ENCODE data around the gene UMOD.

Gene UMOD

GRCh38 chr16:20352615-20353014 is at the start of gene UMOD:
Gene UMOD, minus strand, starts transcription at chr16:20352715. Its CDS starts 1,978 bp downstream, at chr16:20350737.
- ATAC-seq (ENCODE audit: low read depth) (no peak), DNase-seq (ENCODE audit: low spot score) (no peak)
- TF ChIP-seq, protein P1, sequence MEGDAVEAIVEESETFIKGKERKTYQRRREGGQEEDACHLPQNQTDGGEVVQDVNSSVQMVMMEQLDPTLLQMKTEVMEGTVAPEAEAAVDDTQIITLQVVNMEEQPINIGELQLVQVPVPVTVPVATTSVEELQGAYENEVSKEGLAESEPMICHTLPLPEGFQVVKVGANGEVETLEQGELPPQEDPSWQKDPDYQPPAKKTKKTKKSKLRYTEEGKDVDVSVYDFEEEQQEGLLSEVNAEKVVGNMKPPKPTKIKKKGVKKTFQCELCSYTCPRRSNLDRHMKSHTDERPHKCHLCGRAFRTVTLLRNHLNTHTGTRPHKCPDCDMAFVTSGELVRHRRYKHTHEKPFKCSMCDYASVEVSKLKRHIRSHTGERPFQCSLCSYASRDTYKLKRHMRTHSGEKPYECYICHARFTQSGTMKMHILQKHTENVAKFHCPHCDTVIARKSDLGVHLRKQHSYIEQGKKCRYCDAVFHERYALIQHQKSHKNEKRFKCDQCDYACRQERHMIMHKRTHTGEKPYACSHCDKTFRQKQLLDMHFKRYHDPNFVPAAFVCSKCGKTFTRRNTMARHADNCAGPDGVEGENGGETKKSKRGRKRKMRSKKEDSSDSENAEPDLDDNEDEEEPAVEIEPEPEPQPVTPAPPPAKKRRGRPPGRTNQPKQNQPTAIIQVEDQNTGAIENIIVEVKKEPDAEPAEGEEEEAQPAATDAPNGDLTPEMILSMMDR (IDR thresholded peaks at IDR 0.05; ENCODE audit: poor library complexity, severe bottlenecking) = no peak
- no peak within 1 kb of the TSS for H3K4me3 ChIP-seq (ENCODE audit: severe bottlenecking)
- no peak within 1 kb of the TSS for H3K27ac ChIP-seq (ENCODE audit: poor library complexity, severe bottlenecking)
- no peaks in the 10 kb centered on the region for H3K4me1 ChIP-seq (ENCODE audit: insufficient read depth, poor library complexity, severe bottlenecking)
- peaks cover 12% of the 10 kb centered on the region for H3K27me3 ChIP-seq (ENCODE audit: insufficient read depth, poor library complexity, severe bottlenecking)
- H3K9me3 ChIP-seq (ENCODE audit: severe bottlenecking) = no peaks in the 10 kb centered on the region
- H3K36me3 ChIP-seq (ENCODE audit: low read depth) = no peaks in the 10 kb centered on the region

DNA sequence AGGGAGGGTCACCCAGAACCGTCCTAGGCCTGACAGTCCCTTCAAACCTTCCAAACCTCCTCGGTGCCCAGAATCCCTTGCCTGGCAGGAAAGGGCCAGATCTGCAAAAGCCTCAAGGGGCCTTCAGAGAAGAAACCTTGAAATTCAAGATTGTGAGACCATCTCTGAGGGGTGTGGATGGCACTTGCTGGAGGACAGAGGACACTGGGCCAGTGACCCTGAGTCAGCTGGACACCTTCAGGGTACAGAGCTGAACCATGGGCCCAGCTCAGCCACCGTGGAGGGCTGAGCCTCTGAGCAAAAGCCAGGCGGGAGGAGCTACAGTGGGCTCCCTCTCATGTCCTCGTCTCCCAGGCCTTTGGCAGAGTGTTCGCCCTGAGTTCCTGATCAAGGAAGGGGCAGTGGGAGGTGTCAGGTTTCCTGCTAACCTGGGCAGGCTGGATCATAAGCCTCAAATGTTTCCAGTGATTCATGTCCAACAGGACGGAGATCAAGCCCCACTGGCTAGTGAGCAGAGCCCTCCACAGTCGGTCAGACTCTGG is 49.0 kb upstream of the UMOD start:
- ATAC-seq (ENCODE audit: low read depth) = peak; percentile 56
- no peaks in the 10 kb centered on the region for H3K27me3 ChIP-seq (ENCODE audit: insufficient read depth, poor library complexity, severe bottlenecking)
- TF ChIP-seq, protein P1 (IDR thresholded peaks at IDR 0.05; ENCODE audit: poor library complexity, severe bottlenecking) = no peak

DNA sequence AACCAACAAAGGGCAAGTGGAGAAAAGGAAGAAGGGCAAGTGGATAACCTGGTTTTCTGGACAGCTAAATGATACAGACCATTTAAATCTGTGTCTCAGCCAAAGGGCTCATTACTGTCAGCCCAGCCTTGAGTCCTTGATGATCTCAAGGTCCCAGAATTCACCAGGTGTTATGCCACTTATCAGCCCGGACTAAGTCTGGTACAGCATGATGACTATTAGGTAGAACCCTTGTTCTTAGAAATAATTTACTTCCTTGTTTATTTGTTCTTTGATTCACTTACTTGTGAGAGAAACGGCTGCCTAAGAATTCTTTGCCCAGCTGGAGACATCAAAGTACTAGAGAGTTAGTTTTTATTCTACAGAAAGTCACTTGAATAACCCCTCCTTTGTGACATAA is 48.6 kb upstream of the UMOD start:
- no peak for DNase-seq (ENCODE audit: low spot score)
- Histone ChIP-seq H3K4me1 (ENCODE audit: insufficient read depth, poor library complexity, severe bottlenecking) (no peaks in the 10 kb centered on the region), H3K27me3 (ENCODE audit: insufficient read depth, poor library complexity, severe bottlenecking) (no peaks in the 10 kb centered on the region), H3K27ac (ENCODE audit: poor library complexity, severe bottlenecking) (no peak overlapping the region), H3K36me3 (ENCODE audit: low read depth) (no peaks in the 10 kb centered on the region), H3K9me3 (ENCODE audit: severe bottlenecking) (no peaks in the 10 kb centered on the region), H3K4me3 (ENCODE audit: severe bottlenecking) (no peak overlapping the region)
- TF ChIP-seq, protein P1 (IDR thresholded peaks at IDR 0.05; ENCODE audit: poor library complexity, severe bottlenecking) = no peak
- no peak for ATAC-seq (ENCODE audit: low read depth)

More for the DNA sequence above, 49.0 kb upstream of the UMOD start:
- Histone ChIP-seq H3K9me3 (ENCODE audit: severe bottlenecking) (no peaks in the 10 kb centered on the region), H3K27ac (ENCODE audit: poor library complexity, severe bottlenecking) (no peak overlapping the region), H3K4me1 (ENCODE audit: insufficient read depth, poor library complexity, severe bottlenecking) (no peaks in the 10 kb centered on the region), H3K4me3 (ENCODE audit: severe bottlenecking) (no peak overlapping the region), H3K36me3 (ENCODE audit: low read depth) (no peaks in the 10 kb centered on the region)
- DNase-seq (ENCODE audit: low spot score) = no peak

GRCh38 chr16:20399185-20399584 is 46.7 kb upstream of the UMOD start:
- no peak for ATAC-seq (ENCODE audit: low read depth)
- Histone ChIP-seq H3K27ac (ENCODE audit: poor library complexity, severe bottlenecking) (no peak overlapping the region), H3K9me3 (ENCODE audit: severe bottlenecking) (no peaks in the 10 kb centered on the region), H3K4me1 (ENCODE audit: insufficient read depth, poor library complexity, severe bottlenecking) (no peaks in the 10 kb centered on the region), H3K36me3 (ENCODE audit: low read depth) (no peaks in the 10 kb centered on the region), H3K27me3 (ENCODE audit: insufficient read depth, poor library complexity, severe bottlenecking) (no peaks in the 10 kb centered on the region), H3K4me3 (ENCODE audit: severe bottlenecking) (no peak overlapping the region)
- no peak for DNase-seq (ENCODE audit: low spot score)
- TF ChIP-seq, protein P1 (IDR thresholded peaks at IDR 0.05; ENCODE audit: poor library complexity, severe bottlenecking) = no peak

DNA sequence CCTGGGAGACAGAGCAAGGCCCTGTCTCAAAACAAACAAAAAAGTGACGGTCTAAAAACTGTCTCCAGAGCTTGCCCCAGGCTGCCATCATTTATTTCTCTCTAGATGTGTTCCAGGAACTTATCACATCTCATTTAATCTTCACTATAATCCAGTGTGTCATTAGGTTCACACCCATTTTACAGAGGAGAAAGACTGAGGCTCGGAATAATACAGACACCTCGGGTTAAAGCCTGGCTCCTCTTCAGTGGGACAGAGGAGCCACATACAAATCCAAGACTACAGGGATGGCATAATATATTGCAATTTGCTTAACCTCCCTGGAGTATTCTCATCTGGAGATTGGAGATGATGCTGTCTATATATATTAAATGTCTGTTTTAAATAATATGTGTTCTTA is 46.1 kb upstream of the UMOD start:
- H3K4me1 ChIP-seq (ENCODE audit: insufficient read depth, poor library complexity, severe bottlenecking) = no peaks in the 10 kb centered on the region
- DNase-seq (ENCODE audit: low spot score) (no peak), ATAC-seq (ENCODE audit: low read depth) (no peak)
- TF ChIP-seq, protein P1 (IDR thresholded peaks at IDR 0.05; ENCODE audit: poor library complexity, severe bottlenecking) = no peak
- no peaks in the 10 kb centered on the region for H3K9me3 ChIP-seq (ENCODE audit: severe bottlenecking)
- no peak overlapping the region for H3K4me3 ChIP-seq (ENCODE audit: severe bottlenecking)
- H3K27ac ChIP-seq (ENCODE audit: poor library complexity, severe bottlenecking) = no peak overlapping the region
- no peaks in the 10 kb centered on the region for H3K36me3 ChIP-seq (ENCODE audit: low read depth)
- no peaks in the 10 kb centered on the region for H3K27me3 ChIP-seq (ENCODE audit: insufficient read depth, poor library complexity, severe bottlenecking)
